GM12865 (cell line): ENCODE results near the gene FAM174C.

Source experiments
- DNase-seq: peaks from one replicate; pipeline ENCODE4 v3.0.0; 2010; ENCODE audit warnings: low read depth
- H3K4me3 ChIP-seq: 2 replicates; pipeline ENCODE4 v1.5.1; 2011; ENCODE audit warnings: mild to moderate bottlenecking, low read depth, low read length, control low read depth
- CTCF ChIP-seq: IDR thresholded peaks from 2 replicates; pipeline ENCODE4 v1.5.1; 2011; ENCODE audit warnings: low read length, control low read depth, low read depth, inconsistent platforms; ENCODE audit not compliant: insufficient read depth; ENCODE audit errors: missing control alignments

Gene FAM174C

DNA sequence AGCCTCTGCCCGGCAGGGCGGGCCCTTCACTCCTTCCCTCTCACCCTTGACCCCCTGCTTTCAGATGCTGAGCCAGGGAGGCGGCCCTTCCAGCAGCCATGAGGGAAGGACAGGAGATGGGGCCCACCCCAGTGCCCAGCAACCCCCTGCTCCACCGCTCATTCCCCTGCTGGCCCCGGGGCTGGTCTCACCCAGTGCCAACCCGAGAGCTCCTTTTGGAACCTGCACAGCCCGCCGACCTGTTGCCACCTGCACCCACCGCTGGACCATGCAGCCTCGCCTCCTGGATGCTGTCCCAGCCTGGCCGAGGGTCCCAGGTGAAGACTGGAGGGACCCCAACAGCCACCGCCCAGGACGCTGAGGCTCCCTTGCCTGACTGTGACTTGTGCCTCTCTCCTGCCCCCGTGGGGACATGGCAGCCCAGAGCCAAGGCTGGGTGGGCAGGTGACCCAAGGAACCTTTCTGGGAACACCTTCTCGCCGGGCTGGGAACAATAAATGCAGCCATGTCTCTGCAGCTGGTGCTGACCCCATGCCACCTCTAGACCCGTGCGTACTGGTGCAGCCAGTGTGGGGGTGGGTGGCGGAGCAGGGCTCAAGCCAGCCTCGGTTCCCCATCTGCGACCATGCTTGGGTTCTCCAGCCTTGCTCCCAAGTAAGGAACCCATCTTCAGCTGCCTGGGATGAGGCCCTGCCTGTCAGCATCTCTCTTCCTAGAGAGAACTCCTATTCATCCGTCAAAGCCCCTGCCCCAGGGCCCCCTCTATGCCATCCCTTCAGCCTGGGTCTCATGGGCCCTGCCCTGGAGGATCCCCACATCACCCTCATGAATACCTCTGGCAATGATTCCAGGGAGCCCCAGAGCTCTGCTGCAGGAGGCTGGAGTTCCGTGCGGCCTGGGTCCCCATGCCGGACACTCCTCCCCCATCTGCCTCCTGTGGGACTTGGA, 3.7 kb downstream of the FAM174C start:
- TF ChIP-seq CTCF: no peak
- H3K4me3 ChIP-seq: no peak overlapping the region

GRCh38 chr19:1279782-1280341, 4.5 kb downstream of the FAM174C start:
- peak; percentile 89 for DNase-seq
- peak; percentile 98 for TF ChIP-seq CTCF
- no peak overlapping the region for H3K4me3 ChIP-seq

More for the DNA sequence above, 3.7 kb downstream of the FAM174C start:
- DNase-seq: no peak

DNA sequence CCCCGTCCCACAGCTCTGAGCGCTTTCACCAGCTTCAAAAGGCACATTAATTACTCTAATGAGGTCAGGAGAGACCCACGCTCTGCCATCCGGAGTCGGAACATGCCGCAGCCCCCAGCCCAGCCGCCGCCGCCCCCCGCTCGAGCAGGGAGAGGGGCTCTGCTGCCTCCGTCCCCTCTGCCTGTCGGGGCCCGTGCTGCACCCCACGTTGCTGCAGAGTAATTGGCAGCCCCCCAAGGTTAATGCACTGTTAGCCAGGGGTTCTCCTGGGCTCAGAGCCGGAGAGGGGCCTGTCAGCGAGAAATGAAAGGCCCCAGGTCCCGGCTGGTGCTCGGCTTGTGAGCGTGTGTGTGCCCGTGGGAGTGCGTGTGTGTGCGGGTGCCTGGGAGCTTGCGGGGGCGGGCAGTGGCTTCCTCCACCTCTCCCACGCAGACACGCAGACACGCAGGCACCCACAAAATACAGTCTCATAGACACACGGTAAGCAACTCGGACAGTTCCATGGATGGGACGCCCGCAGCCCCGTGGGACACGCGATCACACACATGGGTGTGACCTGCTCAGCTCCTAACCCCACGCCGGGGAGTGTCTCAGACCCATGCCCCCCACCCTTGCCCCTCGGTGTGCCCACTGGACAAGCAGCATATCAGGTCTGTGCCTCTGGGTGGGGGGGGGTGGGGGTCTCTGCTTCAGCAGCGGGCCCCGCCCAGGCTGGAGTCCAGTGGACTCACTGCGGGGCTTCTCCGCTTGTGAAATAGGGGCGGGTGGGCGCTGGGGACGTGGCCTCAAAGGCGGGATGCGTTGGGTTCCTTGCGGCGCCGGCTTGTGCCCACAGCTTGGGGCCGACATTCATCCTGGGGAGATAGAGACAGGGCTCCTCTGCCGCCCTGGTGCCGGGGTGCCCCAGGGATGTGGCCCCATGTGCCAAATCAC, 5.6 kb downstream of the FAM174C start:
- TF ChIP-seq CTCF: no peak
- no peak overlapping the region for H3K4me3 ChIP-seq
- DNase-seq: no peak

- H3K4me3 ChIP-seq: no peak overlapping the region
Observed at GRCh38 chr19:1281569-1282287, 6.4 kb downstream of the FAM174C start.

GRCh38 chr19:1282588-1283206, 7.4 kb downstream of the FAM174C start:
- no peak for DNase-seq
- no peak overlapping the region for H3K4me3 ChIP-seq
- no peak for TF ChIP-seq CTCF

More at GRCh38 chr19:1281569-1282287, 6.4 kb downstream of the FAM174C start:
- DNase-seq: no peak
- no peak for TF ChIP-seq CTCF
